ENCODE measurements around the gene CENPO.

Gene CENPO

DNA sequence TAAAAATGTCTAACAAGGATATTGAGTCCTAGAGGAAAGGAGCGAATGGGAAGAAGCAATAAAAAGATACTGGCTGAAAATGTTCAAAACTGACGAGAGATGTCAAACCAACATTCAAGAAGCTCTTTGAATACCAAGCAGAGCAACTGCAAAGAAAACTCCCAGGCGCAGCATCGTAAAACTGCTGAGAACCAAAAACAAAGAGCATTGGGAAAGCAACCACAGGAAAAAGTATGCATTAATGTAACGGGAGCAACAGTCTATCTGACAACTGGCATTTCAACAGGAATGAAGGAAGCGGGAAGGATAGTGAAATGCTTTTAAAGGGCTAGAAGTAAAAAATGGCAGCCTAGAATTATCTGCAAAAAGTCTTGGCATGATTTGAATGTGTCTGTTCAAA, 73.7 kb downstream of the CENPO start:
- TF ChIP-seq, protein P1, sequence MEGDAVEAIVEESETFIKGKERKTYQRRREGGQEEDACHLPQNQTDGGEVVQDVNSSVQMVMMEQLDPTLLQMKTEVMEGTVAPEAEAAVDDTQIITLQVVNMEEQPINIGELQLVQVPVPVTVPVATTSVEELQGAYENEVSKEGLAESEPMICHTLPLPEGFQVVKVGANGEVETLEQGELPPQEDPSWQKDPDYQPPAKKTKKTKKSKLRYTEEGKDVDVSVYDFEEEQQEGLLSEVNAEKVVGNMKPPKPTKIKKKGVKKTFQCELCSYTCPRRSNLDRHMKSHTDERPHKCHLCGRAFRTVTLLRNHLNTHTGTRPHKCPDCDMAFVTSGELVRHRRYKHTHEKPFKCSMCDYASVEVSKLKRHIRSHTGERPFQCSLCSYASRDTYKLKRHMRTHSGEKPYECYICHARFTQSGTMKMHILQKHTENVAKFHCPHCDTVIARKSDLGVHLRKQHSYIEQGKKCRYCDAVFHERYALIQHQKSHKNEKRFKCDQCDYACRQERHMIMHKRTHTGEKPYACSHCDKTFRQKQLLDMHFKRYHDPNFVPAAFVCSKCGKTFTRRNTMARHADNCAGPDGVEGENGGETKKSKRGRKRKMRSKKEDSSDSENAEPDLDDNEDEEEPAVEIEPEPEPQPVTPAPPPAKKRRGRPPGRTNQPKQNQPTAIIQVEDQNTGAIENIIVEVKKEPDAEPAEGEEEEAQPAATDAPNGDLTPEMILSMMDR (IDR thresholded peaks at IDR 0.05), result no peak
- peaks cover 6% of the 10 kb centered on the region for H3K4me1 ChIP-seq
- H3K9ac ChIP-seq, result no peak overlapping the region
- H3K4me3 ChIP-seq (ENCODE audit: low read depth, low read length), result no peak overlapping the region
- no peaks in the 10 kb centered on the region for H3K79me2 ChIP-seq
- H2AFZ ChIP-seq, result no peak overlapping the region
- no peaks in the 10 kb centered on the region for H3K9me3 ChIP-seq (ENCODE audit: control insufficient read depth, low read length)
- no peaks in the 10 kb centered on the region for H3K27me3 ChIP-seq (ENCODE audit: control insufficient read depth, insufficient read depth, low read length)
- H3K4me2 ChIP-seq (ENCODE audit: low read length), result no peak overlapping the region
- H3K36me3 ChIP-seq (ENCODE audit: control insufficient read depth, insufficient read depth, low read length), result no peaks in the 10 kb centered on the region
- H3K27ac ChIP-seq, result no peak overlapping the region

DNA sequence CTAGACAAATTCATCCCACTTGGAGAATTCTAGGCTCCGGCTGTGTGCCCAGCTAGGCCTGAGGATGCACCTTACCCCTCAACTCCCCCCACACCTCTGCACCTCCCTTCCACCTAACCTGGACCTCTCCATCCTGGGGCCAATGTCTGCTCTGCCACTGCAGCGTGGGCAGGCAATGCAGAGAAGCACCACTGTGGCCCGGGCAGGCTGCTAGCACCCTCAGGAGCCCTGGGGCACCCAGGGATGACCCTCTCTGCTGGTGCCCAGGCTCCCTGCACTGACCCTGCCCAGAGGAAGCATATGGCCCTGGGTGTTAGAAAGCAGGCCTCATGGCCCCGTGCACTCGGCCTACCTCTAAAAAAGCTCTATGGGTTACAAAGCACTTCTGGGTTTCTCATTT, 77.2 kb downstream of the CENPO start:
- no peaks in the 10 kb centered on the region for H3K79me2 ChIP-seq
- no peaks in the 10 kb centered on the region for H3K9me3 ChIP-seq (ENCODE audit: control insufficient read depth, low read length)
- H3K9ac ChIP-seq, result no peak overlapping the region
- H3K4me2 ChIP-seq (ENCODE audit: low read length), result no peak overlapping the region
- no peak overlapping the region for H3K4me3 ChIP-seq (ENCODE audit: low read depth, low read length)
- H3K36me3 ChIP-seq (ENCODE audit: control insufficient read depth, insufficient read depth, low read length), result no peaks in the 10 kb centered on the region
- H3K27me3 ChIP-seq (ENCODE audit: control insufficient read depth, insufficient read depth, low read length), result no peaks in the 10 kb centered on the region
- TF ChIP-seq, protein P1 (IDR thresholded peaks at IDR 0.05), result no peak
- no peak overlapping the region for H2AFZ ChIP-seq
- H3K27ac ChIP-seq, result no peak overlapping the region
- H3K4me1 ChIP-seq, result peaks cover 11% of the 10 kb centered on the region

DNA sequence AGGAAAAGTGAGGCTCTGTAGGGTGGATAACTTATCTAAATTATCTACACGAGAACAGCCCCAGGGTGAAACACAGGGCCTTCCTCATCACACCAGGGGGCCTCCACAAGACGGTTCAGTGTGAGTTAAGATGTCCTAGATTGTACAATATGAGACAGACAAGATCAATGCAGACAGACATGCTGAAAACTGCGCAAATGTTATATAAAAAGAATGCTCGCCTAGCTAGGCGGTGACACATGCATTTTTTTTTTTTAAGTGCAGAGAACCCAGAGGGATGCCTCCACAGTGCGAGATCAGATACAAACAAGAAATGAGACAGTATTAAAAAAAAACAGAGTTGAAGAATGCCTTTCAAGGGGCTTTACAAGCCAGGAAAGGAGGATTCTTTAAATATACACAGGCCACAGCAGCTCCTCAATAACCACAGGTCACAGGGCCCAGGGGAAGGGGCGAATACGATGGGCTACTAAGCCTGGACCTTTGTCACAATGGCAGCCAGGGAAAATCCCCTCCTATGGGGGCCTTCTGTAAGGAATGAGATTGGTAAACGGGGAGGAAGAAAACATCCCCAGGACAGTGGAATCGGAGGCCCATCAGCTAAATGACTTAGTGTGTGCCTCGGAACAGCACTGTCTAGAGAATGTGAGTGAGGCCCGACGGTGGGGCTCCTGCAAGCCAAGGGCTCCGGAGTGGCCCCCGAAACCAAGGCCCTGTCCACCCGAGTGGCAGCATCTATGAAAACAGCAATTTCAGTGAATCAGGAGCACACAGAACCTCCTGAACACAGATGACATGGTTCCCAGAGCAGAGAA, 77.9 kb downstream of the CENPO start:
- H2AFZ ChIP-seq, result peak overlapping the region; percentile 78
- H3K27ac ChIP-seq, result peak overlapping the region; percentile 59
- H3K27me3 ChIP-seq (ENCODE audit: control insufficient read depth, insufficient read depth, low read length), result no peaks in the 10 kb centered on the region
- peaks cover 11% of the 10 kb centered on the region for H3K4me1 ChIP-seq
- H3K4me3 ChIP-seq (ENCODE audit: low read depth, low read length), result no peak overlapping the region
- H3K9ac ChIP-seq, result no peak overlapping the region
- TF ChIP-seq, protein P1 (IDR thresholded peaks at IDR 0.05), result no peak
- H3K36me3 ChIP-seq (ENCODE audit: control insufficient read depth, insufficient read depth, low read length), result no peaks in the 10 kb centered on the region
- no peaks in the 10 kb centered on the region for H3K9me3 ChIP-seq (ENCODE audit: control insufficient read depth, low read length)
- no peak overlapping the region for H3K4me2 ChIP-seq (ENCODE audit: low read length)
- no peaks in the 10 kb centered on the region for H3K79me2 ChIP-seq

DNA sequence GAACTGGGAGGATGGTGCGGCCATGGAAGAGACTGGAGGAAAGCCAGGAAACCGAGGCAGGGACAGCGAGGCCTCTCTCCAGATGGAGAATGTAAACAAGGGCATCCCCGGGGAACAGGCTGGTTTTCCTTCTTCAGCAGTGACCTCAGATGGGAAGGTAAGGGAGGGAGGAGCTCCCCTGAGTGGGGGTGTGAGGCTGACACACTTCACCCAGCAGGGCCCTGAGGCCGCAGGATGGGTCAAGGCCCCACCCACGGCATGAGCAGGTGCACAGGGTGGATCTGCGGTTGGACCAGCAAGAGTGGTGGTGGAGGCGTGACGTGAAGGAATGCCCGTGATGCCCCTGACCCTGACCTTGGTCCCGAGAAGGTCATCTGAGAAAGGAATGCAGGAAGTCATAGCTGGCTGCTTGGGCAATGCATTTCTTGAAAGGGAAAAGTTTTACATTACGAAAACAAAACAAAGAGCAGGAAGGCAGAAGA, 78.7 kb downstream of the CENPO start:
- Histone ChIP-seq H3K4me1 (peaks cover 11% of the 10 kb centered on the region), H3K79me2 (no peaks in the 10 kb centered on the region), H3K27ac (peak overlapping the region; percentile 59), H3K27me3 (ENCODE audit: control insufficient read depth, insufficient read depth, low read length) (no peaks in the 10 kb centered on the region), H3K4me2 (ENCODE audit: low read length) (no peak overlapping the region), H3K9ac (no peak overlapping the region), H3K9me3 (ENCODE audit: control insufficient read depth, low read length) (no peaks in the 10 kb centered on the region), H3K4me3 (ENCODE audit: low read depth, low read length) (no peak overlapping the region), H2AFZ (peak overlapping the region; percentile 78), H3K36me3 (ENCODE audit: control insufficient read depth, insufficient read depth, low read length) (no peaks in the 10 kb centered on the region)
- TF ChIP-seq, protein P1 (IDR thresholded peaks at IDR 0.05), result no peak
